ENCODE results near the gene TRIM26. TPM values are rescaled to one million over a fixed set of nuclear protein-coding genes. Genes with fewer than 3 reads are reported as not detected.

The TRIM26 gene
- total RNA-seq, 2 donors from 2014 or later, result 31.9 to 66.6 TPM

- WGBS, 2 donors, result 66 to 70% methylated on average over 12 of the region's 12 CpGs
- H3K36me3 ChIP-seq (replicated peaks in 1 of 2; ENCODE audit: insufficient read depth in 1 of 2, low read depth in 2 of 2), result no peaks in the 10 kb centered on the region
- intact Hi-C loops (cut with DNase I), result no loop called here
- no peak overlapping the region for H3K4me3 ChIP-seq
- H3K27me3 ChIP-seq, result no peaks in the 10 kb centered on the region
- H3K27ac ChIP-seq, result no peak overlapping the region
- TF ChIP-seq POLR2A (IDR thresholded peaks at IDR 0.05), result no peak
- TF ChIP-seq, protein P1, sequence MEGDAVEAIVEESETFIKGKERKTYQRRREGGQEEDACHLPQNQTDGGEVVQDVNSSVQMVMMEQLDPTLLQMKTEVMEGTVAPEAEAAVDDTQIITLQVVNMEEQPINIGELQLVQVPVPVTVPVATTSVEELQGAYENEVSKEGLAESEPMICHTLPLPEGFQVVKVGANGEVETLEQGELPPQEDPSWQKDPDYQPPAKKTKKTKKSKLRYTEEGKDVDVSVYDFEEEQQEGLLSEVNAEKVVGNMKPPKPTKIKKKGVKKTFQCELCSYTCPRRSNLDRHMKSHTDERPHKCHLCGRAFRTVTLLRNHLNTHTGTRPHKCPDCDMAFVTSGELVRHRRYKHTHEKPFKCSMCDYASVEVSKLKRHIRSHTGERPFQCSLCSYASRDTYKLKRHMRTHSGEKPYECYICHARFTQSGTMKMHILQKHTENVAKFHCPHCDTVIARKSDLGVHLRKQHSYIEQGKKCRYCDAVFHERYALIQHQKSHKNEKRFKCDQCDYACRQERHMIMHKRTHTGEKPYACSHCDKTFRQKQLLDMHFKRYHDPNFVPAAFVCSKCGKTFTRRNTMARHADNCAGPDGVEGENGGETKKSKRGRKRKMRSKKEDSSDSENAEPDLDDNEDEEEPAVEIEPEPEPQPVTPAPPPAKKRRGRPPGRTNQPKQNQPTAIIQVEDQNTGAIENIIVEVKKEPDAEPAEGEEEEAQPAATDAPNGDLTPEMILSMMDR (IDR thresholded peaks at IDR 0.05), result no peak
- DNase-seq (no peak), ATAC-seq (no peak)
- H3K4me1 ChIP-seq, result no peaks in the 10 kb centered on the region
- H3K9me3 ChIP-seq, result no peaks in the 10 kb centered on the region
These were observed 50.7 kb downstream of the TRIM26 start for GRCh38 chr6:30162265-30163089.

DNA sequence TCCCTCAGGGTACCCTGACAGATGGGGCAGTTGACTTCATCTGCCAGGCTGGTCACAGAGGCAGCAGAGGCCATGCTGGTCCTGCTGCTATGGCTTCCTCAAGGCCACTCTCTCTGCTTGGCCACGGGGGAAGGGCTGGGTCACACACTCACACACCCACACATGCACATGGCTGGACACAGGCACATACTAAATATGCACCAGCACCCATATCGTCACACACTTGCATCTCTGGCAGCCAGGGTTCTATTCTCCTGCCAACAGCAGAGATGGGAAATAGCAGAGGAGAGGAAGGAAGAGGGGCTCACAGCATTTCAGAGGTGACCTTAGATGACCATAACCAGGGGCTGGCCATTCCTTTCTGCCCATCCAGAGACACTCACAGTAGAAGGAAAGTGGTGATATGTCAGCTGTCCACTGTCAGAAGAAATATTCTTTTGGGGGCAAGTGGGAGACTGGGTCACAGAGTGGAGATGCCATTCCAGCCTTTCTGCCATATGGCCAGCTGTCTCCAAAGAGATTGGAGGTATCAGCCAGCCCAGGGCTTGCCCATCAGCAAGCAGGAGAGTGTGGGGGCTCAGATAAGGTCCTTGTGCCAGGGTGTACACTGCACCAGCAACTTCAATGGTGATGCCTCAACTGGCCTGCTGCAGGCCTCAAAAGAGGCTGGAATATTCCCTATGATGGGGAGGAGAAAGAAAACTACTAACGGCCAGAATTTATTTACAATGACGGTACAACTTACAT, 52.2 kb downstream of the TRIM26 start, which contains the start of gene TRIM10:
Gene TRIM10, minus strand, starts transcription at position 427 of the 747 bp plus-strand sequence. Its CDS starts 353 bp downstream, at position 74.
- no peaks in the 10 kb centered on the region for H3K36me3 ChIP-seq (replicated peaks in 1 of 2; ENCODE audit: insufficient read depth in 1 of 2, low read depth in 2 of 2)
- no peak within 1 kb of the TSS for H3K4me3 ChIP-seq
- no peaks in the 10 kb centered on the region for H3K27me3 ChIP-seq
- no peaks in the 10 kb centered on the region for H3K4me1 ChIP-seq
- ATAC-seq (no peak), DNase-seq (no peak)
- WGBS, 2 donors, result 82 to 85% methylated on average over 2 to 4 of the region's 4 CpGs
- intact Hi-C loops (cut with DNase I), result no loop called here
- TF ChIP-seq, protein P1 (IDR thresholded peaks at IDR 0.05), result no peak
- no peak within 1 kb of the TSS for H3K27ac ChIP-seq
- H3K9me3 ChIP-seq, result no peaks in the 10 kb centered on the region

- DNase-seq (no peak), ATAC-seq (no peak)
- intact Hi-C loops (cut with DNase I), result no loop called here
- TF ChIP-seq, protein P1 (IDR thresholded peaks at IDR 0.05), result no peak
- TF ChIP-seq POLR2A (IDR thresholded peaks at IDR 0.05), result no peak
- H3K27me3 ChIP-seq, result no peaks in the 10 kb centered on the region
- no peaks in the 10 kb centered on the region for H3K9me3 ChIP-seq
- H3K27ac ChIP-seq, result no peak overlapping the region
- H3K36me3 ChIP-seq (replicated peaks in 1 of 2; ENCODE audit: insufficient read depth in 1 of 2, low read depth in 2 of 2), result no peaks in the 10 kb centered on the region
- WGBS, 2 donors, result 89 to 92% methylated on average over 8 to 17 of the region's 17 CpGs
- H3K4me3 ChIP-seq, result no peak overlapping the region
- peaks cover 6% of the 10 kb centered on the region for H3K4me1 ChIP-seq
These were observed 53.0 kb downstream of the TRIM26 start for GRCh38 chr6:30160008-30160784.

DNA sequence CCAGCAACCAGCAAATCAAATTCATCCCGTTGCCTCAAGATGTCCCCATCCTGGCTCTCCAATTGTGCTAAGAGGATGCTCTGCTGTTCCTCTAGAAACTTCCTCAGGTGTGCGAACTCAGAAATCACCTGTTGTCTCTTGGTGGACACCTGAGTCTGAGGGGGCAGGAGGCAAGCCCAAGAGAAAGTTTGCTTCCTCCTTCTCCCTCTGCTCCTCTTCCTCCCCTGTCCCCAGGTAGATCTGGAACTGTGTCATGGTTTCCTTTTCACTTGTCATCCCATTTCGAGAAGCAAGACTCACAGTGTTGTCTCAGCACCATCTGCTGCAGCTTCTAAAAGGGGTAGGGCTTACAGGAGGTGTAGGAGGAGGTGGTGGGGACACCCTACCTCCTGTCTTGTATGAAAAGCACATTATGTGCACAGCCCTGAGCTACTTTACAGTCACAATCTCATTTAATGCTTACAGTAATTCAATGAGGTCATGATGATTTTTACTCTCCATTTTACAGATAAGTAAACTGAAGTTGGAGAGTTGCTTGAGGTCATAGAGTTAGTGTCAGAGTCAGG, 54.6 kb downstream of the TRIM26 start:
- DNase-seq (no peak), ATAC-seq (no peak)
- Histone ChIP-seq H3K9me3 (no peaks in the 10 kb centered on the region), H3K36me3 (replicated peaks in 1 of 2; ENCODE audit: insufficient read depth in 1 of 2, low read depth in 2 of 2) (no peaks in the 10 kb centered on the region), H3K4me3 (no peak overlapping the region), H3K27ac (no peak overlapping the region), H3K4me1 (peaks cover 12% of the 10 kb centered on the region), H3K27me3 (no peaks in the 10 kb centered on the region)
- intact Hi-C loops (cut with DNase I), result no loop called here
- 40 to 53% methylated on average over 3 of the region's 3 CpGs for WGBS, 2 donors
- TF ChIP-seq, protein P1 (IDR thresholded peaks at IDR 0.05), result no peak
- TF ChIP-seq POLR2A (IDR thresholded peaks at IDR 0.05), result no peak
